D341Med (cell line): ENCODE measurements around the gene TMC1.

Experiments used
- DNase-seq: peaks from one replicate; pipeline ENCODE4 v3.0.0; 2012; ENCODE audit warnings: low spot score

TMC1 gene

GRCh38 chr9:72681283-72681630, 159.8 kb downstream of the TMC1 start:
- DNase-seq = no peak

DNA sequence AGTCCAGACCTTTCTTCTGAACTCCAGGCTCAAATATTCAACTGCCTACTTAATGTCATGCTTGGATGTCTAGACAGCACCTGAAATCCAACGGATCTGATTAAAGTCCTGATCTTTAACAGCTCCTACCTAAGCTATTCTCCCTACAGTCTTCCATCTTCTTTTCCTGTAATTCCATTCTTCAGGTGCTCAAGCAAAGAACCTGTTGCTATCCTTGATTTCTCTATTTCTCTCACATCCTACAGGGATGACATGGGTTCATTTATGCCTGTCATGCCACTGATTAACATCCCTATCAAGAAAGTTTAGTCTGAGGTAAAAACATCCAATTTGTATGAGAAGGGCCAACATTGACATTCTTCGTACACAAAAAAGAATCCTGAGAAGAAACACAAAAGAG, 163.2 kb downstream of the TMC1 start:
- DNase-seq = no peak

DNA sequence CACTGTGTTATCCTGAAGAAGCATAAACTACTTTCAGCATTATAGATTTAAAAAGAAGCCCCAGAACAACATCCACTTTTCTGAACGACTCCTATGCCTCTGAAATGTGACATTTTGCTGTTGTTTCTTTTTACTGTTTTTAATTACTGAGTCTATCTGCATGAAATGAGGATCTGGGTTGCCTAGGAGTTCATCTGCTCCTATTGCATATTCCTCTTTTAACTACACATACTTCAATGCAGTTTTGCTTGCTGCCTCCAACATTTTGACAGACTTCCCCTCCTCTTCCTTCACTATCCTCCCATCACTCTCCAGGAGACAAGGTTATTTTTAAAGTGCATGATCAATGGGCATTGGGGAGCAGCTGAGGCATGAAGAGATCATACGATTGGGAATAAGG, 164.5 kb downstream of the TMC1 start:
- no peak for DNase-seq

DNA sequence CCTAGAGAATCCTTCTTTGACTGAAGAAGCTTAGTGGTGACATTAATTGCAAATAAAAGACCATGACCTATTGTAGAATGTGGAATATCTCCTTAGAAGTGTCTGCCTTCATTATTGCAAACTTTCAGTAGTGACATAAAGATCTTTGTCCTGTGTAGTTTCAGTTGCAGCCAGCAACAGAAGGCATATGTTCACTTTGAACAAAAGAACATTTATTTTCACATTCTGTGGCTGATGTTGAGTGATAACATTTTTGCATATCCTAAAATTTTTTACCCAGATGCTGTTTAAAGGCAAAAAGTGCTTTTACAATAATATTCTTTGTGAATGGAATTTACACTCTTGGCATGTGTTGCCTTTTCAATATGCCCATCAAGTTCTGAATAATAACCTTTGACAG, 165.9 kb downstream of the TMC1 start:
- DNase-seq = no peak

GRCh38 chr9:72691671-72692070, 170.3 kb downstream of the TMC1 start:
- no peak for DNase-seq

- no peak for DNase-seq
Measured at GRCh38 chr9:72695365-72695764, 174.0 kb downstream of the TMC1 start.

GRCh38 chr9:72696511-72696910, 175.1 kb downstream of the TMC1 start:
- DNase-seq = no peak

DNA sequence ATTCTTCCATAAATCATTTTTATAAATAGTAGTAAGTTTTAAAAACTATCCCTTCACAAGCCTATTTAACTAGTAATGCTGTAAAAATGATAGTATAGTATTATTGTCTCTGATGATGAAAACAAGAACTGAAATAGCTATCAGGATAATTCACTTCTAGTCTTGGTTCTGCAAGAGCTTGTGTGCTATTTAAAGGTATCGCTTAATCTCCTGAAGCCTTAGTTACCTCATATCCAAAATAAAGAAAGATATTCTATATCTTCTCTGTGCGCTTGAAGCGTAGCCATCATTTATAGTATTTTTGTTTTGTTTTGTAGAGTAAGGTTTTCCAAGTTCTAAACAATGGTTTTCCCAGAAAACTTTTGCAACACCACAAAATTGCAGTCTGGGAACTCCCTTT, 180.1 kb downstream of the TMC1 start:
- no peak for DNase-seq

DNA sequence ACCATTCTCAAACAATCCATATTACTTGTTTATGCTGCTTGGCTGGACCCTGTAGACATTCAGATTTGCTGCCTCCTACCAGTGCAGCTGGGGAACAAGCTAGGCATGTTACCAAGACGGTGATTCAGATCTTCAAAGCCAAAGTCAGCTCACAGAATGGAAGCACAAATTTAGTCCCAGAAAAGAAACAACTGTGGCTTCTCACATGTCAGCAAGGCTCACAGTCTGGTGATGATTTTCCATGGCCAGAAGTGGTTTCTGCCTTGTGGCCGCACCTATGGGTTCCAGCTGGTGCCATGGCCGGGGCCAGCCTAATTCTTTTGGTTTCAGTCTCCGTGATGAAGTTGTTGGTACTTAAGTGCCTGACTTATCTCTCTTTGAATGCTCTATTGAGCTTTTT, 182.2 kb downstream of the TMC1 start:
- DNase-seq = no peak

DNA sequence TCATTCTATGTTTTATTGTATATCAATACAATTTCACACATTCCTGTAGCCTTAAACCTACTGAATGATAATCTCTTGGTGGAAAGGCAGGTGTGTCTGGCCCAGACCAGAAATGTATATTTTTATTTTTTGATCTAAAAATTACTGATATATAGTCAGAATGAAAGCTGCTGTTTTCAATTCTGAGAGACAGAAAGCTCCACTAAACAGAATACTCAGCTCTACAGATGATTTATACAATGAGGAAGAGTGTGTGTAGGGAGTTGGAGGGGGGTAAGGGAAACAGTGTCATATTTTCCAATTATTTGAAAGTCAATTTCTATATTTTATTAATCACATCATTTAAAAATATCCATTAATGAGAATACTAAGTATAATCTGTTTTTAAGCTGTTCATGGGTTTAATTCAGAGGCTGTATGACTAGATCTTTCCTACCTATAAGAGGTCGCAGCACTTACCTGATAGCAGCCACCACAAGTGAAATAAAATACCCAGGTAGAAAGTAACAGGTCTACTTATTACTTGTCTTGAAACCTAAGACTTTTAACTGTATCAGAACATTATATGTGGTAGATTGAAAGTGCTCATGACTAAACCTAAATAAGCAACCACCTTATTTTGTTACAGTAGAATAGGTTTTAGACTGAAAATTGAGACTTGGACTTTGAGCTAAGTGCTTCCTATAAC, 183.4 kb downstream of the TMC1 start:
- DNase-seq = no peak

GRCh38 chr9:72718503-72718902, 197.1 kb downstream of the TMC1 start:
- no peak for DNase-seq

- no peak for DNase-seq
Measured at GRCh38 chr9:72721067-72721466, 199.7 kb downstream of the TMC1 start.

- DNase-seq = no peak
Measured at GRCh38 chr9:72726947-72727346, 205.5 kb downstream of the TMC1 start.

DNA sequence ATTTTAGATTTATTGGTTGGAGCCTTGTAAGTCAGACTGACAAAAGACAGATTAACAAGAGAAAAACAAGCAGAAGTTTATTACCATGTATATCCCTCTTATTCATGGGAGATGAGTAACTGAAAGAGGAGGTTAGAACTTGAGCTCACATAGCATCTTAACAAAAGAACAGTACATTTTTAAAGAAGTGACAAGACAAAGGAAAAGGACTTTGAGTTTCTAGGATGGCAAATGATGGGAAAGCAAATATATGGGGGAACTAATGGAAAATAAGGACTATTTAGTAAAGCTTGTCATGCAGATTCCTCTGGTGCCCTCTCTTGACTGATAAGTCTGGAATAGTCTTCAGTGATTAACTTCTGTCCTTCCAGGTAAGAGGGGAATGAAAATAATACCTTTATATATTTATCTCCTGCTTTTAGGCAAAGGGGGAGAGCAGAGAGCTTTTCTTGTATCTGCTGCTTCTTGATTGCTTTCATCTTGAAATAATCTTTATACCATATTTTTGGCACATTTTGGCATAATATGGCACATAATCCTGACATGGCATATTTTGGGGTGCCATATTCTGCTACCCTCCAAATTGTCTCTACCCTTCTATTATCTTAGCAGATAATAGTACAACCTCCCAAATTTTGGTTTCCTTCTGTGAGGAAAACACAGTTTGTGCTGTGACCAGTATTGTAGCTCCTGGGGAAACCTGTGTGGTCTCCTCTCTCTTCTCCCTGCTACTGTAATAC, 206.8 kb downstream of the TMC1 start:
- DNase-seq = no peak

DNA sequence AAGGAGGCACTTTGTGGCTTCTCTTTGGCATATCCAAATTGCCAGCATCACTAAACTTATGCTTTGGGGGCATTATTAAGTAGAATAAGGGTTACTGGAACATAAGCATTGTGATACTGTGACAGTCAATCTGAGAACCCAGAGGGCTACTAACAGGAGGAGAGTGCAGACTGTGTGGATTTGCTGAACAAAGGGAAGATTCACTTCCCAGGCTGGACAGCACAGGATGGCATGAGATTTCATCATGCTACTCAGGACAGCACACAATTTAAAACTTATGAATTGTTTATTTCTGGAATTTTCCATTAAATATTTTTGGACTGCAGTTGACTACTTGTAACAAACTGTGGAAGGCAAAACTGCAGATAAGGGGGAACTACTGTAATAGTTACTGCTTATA, 212.5 kb downstream of the TMC1 start:
- no peak for DNase-seq

DNA sequence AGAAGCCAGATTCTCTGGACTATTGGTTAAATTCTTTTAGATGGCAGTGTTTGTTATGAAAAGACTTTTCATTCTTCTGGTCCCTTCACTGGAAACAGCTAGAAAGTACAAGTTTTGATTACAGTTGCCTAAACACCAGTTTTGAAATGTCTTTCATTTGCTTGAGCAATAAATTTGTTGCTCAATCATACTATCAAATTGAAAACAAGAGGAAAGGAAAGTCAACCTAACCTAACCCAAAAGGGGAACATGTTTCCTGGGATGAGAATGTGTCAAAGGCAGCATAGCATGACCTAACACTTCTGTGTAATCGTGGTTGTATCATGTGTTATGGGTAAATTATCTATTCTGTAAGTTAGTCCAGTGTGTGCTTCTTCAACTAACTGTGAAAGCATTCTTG, 213.2 kb downstream of the TMC1 start:
- DNase-seq = no peak

DNA sequence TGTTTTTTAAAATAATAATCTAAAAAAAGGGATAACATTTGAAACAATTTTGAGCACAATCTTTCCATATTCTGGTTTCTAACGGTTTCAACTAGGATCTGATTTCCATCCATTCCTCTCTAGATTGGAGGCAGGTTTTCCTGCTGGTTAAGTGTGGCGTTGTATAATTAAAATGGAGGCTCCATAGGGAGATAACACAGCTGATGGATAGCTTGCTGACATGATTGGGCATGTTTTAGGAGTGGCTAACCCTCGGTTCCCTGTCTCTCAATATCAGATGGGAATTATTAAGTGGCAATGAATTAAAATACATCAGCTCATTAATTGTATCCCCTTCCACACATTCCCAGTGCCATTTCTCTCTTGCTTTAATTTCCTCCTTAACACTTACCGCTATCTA, 222.4 kb downstream of the TMC1 start:
- DNase-seq = no peak

GRCh38 chr9:72749276-72749675, 227.9 kb downstream of the TMC1 start:
- DNase-seq = no peak

DNA sequence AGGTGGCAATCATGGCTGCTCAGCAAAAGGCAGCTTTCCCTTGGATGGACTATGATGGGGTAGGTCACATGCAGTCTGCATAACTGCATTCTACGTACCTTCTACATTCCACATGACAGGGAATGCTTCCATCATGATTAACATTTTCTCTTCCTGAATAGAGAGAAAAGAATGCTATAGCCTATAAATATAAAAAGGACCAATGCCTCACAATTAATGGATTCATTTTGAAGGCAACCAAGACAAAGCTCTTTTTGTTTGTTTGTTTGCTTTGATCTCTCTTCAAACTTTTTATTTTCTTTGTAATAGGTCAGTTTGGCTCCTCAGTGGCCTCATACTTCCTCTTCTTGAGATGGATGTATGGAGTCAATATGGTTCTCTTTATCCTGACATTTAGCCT, 230.1 kb downstream of the TMC1 start:
- DNase-seq = no peak

- DNase-seq = no peak
Measured at GRCh38 chr9:72753266-72753893, 232.0 kb downstream of the TMC1 start.

GRCh38 chr9:72755836-72756235, 234.4 kb downstream of the TMC1 start:
- no peak for DNase-seq

DNA sequence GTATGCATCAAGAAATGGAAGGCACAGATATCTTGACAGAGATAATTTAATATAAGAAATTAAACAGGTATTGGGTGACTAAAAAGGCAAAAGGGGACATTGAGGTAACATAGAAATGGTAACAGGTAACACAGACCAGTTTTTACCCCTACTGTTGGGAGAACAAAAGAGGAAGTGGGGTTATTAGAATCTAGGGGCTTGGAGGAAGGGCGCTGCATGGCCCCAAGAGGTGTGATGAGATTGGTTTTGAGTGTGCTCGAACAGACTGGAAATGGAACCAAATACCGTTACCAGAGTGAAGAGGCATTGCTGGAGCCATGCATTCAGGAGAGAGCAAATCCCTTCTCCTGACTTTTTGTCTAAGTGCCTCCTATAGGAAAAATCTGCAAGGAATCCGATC, 237.5 kb downstream of the TMC1 start:
- DNase-seq = no peak

DNA sequence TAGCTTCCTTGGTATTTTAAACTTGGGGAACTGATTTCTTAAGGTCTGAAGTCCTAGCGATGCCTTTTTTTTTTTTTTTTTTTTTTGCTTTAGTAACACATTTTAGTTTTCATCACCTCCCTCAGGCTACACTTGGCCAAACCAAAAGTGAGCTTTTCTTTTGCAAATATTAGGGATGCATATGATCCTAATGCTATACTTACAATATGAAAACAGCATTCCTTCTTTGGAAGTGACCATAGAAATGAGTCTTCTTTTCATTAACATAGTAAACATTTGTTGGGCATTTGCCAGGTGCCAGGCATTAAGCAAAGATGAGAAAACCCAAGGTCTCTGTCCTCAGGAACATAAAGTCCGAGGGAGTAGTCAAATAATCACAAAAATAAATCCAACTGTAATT, 241.6 kb downstream of the TMC1 start:
- no peak for DNase-seq

GRCh38 chr9:72769546-72769945, 248.1 kb downstream of the TMC1 start:
- no peak for DNase-seq
